Measurements from ENCODE around the gene PGAM2. TPM values are rescaled to one million over a fixed set of nuclear protein-coding genes. Genes with fewer than 3 reads are reported as not detected.
A peak's percentile ranks its signal among the peaks of the same experiment; 100 is the strongest.

Gene PGAM2
- total RNA-seq, 1 experiment from 2014 or later = 1.2 TPM

DNA sequence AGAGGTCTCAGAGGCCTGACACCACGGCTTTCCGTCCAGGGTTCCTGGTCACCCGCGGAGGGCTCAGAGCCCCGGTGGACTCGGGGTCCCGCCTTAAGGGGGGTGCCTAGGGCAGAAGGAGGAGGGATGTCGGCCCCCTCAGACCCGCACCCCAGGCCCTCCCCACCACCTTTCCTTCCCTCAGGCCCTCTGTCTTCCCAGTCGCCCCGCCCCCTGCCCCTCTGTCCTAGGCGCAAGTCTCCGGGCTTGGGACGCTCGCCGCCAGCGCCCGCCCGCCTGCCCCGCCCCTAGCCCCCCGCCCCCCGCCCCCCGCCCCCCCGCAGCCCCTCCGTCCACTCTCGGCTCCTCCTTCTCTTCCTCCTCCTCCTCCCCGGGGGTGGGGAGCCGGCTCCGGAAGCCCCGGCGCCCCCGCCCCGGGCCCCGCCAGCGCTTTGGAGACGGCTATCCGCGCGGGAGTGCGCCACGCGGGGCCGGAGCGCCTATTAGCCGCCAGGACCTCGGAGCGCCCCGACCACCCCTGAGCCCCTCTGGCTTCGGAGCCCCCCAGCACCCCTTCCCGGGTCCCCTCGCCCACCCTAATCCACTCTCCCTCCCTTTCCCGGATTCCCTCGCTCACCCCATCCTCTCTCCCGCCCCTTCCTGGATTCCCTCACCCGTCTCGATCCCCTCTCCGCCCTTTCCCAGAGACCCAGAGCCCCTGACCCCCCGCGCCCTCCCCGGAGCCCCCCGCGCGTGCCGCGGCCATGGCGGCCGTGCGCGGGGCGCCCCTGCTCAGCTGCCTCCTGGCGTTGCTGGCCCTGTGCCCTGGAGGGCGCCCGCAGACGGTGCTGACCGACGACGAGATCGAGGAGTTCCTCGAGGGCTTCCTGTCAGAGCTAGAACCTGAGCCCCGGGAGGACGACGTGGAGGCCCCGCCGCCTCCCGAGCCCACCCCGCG, 38.8 kb upstream of the PGAM2 start, which contains the start of gene AEBP1:
TSS of gene AEBP1 (plus strand) at position 423 of the 937 bp plus-strand sequence. CDS start at position 744, 321 bp downstream.
- no peak for DNase-seq (ENCODE audit: low read depth)

GRCh38 chr7:44103566-44103922, 38.2 kb upstream of the PGAM2 start:
- DNase-seq (ENCODE audit: low read depth) = no peak

DNA sequence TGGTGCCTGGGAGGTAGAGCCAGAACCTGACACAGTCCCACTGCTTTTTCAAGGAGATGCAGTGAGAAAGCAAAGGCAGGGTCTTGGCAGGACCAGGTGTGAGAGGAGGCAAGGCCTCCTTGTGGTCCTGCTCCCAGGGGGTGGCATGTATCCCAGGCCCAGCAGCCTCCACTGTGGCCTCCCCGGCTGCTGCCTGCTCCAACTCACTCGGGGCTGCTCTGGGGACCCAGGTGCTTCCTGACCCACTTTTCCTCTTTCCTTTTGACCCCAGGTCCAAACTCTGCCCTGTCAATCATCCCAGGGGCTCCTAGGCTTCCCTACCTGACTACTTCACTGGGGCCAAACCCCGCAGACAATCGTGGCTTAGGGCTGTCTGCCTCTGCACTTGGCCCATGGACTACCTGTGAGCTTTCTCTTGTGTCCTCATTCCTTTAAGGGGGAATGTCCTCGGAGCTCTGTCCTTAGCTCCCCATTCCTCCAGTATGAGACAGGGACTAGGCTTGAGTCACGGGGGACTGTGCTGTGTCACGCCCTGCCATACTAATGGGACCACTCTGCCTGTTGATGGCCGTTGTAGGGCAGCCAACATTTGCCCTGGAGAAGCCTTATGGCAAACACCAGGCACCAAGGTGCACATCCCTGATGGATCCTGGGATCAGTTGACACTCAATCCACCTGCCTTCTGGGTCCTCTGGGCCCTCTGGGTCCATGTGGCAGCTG, 37.6 kb upstream of the PGAM2 start:
- no peak for DNase-seq (ENCODE audit: low read depth)

GRCh38 chr7:44101966-44102845, 36.8 kb upstream of the PGAM2 start:
- DNase-seq (ENCODE audit: low read depth) = peak; percentile 87

DNA sequence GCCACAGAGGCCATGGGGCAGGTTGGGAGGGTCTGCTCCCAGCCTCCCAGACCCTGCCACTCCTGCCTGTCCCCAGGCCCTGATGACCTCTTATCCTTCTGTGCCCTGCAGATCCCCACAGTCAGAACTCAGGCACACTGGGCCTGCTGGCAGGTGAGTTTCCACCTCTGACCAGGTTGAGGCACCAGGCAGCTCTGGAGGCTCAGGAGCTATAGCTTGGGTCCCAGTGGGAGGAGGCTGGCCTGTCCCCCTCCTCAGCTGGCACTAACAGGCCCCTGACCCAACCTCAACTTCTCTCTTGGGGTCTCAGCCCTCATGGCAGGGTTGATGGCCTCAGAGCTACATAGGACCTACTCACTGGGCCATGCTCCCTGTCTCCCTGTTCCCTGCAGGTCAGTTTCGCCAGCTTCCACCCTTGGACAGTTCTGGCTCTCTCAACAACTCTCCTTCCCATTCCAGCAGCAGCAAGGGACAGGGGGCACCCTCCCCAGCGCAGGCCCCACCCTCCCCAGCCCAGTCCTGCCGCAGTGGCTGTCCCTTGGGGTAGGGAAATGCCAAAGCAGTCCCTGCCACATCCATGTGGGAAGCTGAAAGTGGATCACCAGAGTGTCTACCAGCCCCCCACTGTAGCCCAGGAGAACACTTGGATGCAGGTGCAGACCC, 36.1 kb upstream of the PGAM2 start:
- DNase-seq (ENCODE audit: low read depth) = no peak

GRCh38 chr7:44100458-44101302, 35.3 kb upstream of the PGAM2 start:
- DNase-seq (ENCODE audit: low read depth) = peak; percentile 79

DNA sequence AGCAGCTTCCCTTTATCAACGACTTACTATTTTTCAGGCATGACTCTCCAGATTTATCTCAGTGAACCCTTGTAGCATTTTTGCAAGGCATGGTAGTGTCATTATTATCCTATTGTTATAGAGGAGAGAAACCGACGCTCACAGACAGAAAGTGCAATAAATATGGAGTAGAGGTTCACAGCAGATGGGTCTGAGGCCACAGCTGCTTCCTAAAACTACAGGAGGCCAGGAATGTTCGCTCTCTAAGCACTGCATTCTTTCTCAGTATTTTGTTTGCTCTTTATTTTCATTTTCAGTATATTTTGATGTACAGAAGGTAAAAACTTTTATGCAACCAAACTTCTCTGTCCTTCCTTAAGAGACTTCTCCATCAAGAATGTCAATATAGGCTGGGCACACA, 34.3 kb upstream of the PGAM2 start:
- DNase-seq (ENCODE audit: low read depth) = no peak

DNA sequence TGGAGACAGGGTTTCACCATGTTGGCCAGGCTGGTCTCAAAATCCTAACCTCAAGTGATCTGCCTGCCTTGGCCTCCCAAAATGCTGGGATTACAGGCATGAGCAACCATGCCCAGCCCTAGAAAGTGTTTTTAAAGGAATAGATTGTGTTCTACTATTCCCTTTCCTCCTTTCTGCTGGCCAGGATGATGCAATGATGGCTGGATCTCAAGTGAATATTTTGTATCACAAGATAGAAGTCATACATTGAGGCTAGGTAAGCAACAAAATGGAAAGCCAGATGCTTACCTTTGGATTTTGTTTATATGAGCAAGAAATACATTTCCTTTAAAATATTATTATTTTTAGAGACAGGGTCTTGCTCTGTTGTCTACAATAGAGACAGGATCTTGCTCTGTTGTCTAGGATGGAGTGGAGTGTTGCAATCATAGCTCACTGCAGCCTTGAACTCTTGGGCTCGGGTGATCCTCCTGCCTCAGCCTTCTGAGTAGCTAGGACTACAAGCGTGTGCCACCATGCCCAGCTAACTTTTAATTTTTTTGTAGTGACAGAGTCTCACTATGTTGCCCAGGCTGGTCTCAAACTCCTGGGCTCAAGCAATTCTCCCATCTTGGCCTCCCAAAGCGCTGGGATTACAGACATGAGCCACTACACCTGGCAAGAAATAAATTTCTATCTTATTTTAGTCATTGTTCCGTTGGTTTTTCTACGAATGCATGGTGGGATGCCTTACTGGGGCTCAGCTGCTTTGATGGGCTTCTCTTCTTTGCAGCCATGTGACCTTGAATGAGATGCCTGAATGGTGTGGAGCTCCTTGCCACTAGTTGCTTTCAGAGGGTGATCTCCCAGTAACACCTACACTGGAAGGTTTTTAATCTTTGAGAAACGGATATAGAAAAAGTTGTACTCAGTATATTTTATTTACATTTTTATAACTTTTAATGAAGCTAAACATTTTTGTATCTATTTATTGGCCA, 33.0 kb upstream of the PGAM2 start:
- no peak for DNase-seq (ENCODE audit: low read depth)

GRCh38 chr7:44097064-44097932, 31.9 kb upstream of the PGAM2 start:
- DNase-seq (ENCODE audit: low read depth) = no peak

- DNase-seq (ENCODE audit: low read depth) = no peak
Observed at GRCh38 chr7:44096326-44096881, 31.0 kb upstream of the PGAM2 start.

DNA sequence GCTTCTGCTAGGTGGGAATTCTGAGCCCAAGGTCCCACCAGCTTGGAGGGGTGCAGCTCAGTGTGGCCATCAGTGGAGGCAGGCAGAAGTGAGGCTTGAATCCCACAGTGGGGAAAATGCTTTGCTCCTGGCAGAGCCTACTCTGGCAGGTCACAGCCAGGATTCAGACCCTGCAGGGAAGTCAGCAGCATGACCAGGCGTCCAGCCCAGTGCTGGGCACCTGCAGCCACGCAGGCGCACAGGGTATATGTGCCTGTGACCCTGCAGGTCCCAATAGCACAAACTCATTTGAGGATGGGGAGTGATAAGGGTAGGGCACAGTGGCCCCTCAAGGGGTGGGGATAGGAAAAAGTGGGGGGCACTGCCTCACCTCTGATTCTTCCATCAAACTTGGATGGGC, 30.4 kb upstream of the PGAM2 start:
- no peak for DNase-seq (ENCODE audit: low read depth)

DNA sequence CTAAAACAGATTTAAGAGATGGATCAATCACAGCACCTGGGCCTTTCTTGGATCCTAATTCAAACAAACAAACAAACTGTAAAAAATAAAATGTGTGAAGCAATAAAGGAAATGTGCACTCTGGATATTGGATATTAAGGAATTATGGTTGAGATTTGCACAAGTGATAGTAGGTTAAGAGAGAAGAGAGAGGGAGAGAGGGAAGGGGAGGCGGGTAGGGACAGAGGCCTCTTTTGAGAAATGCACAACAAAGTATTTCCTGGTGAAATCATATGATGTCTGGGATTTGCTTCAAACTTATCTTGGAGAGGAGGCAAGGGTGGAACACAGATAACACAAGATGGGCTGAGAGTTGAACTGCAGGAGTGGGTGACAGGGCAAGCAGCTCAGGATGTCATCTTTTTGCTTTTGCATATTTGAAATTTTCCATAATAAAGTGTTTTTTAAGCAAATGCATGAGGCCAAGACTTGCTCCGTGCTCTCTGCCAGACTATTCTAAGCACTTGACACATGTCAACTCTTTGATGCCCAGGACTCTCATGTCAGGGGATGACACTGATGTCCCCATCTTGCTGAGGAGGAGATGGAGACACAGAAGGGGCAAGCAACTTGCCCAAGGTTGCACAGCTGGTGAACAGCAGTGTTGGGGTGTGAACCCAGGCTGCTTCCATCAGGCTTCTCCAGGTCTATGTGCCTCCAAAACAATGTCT, 29.7 kb upstream of the PGAM2 start:
- no peak for DNase-seq (ENCODE audit: low read depth)

GRCh38 chr7:44094365-44094764, 29.0 kb upstream of the PGAM2 start:
- DNase-seq (ENCODE audit: low read depth) = no peak

- no peak for DNase-seq (ENCODE audit: low read depth)
Observed at GRCh38 chr7:44093102-44093641, 27.8 kb upstream of the PGAM2 start.

GRCh38 chr7:44087911-44088838, 22.8 kb upstream of the PGAM2 start:
- DNase-seq (ENCODE audit: low read depth) = peak; percentile 97

DNA sequence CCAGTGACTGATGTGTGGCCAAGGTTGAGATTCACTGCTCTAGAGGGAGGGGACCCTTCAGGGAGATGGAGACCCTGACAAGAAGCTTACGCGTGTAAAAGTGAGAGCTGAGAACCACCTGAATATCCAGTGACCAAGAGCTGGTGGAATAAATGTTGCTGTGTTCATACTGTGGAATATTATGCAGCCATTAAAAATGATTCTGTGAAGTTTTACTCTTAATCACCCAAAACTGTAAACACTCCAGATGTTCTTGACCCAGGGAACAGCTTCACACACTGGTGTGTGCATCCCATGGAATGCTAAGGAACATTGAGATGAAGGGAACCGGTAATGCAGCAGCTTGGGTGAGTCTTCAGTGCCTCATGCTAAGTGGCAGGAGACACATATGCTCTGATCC, 21.3 kb upstream of the PGAM2 start:
- DNase-seq (ENCODE audit: low read depth) = no peak
